IMR-90 (cell line): Measurements from ENCODE around the gene GPRIN3. TPM values are rescaled to one million over a fixed set of nuclear protein-coding genes. Genes with fewer than 3 reads are reported as not detected.

Source experiments
- ATAC-seq: fragments of 200-7000 bp; cut with Tn5 transposase; 2 replicates; pipeline ENCODE4 v1.9.1; 2020; ENCODE audit warnings: low read depth, mild to moderate bottlenecking, moderate library complexity
- BruUV-seq: library from RNA; stranded (reverse); fragments of 400-500 nt; replicated peaks from 2 replicates; lab custom pipeline; 2021; lab: Mats Ljungman, UMichigan
- CTCF ChIA-PET: fragments of 300-600 bp; formaldehyde crosslinking; extraction: SDS; loops from one replicate; lab custom pipeline; 2021; ENCODE audit warnings: antibody characterized with exemption; lab: Yijun Ruan, JAX
- POLR2A ChIA-PET: fragments of 300-600 bp; sonication (Branson Sonifier 250); formaldehyde crosslinking; loops from one replicate; lab custom pipeline; 2022; ENCODE audit warnings: antibody characterized with exemption; ENCODE audit not compliant: unreplicated experiment; lab: Charles Lee
- DNase-seq: peaks from one replicate; pipeline ENCODE4 v3.0.0; 2013
- H2AFZ ChIP-seq: replicated peaks from 2 replicates; pipeline ENCODE3; 2013; ENCODE audit warnings: low read length, mild to moderate bottlenecking; ENCODE audit not compliant: poor library complexity
- H2AK5ac ChIP-seq: 2 replicates; pipeline ENCODE4 v1.6.1; 2013; ENCODE audit warnings: low read depth, low read length, inconsistent platforms
- H2AK9ac ChIP-seq: replicated peaks from 2 replicates; pipeline ENCODE3; 2013; ENCODE audit warnings: mild to moderate bottlenecking, low read depth, low read length, moderate library complexity; ENCODE audit not compliant: poor library complexity
- H2BK120ac ChIP-seq: 2 replicates; pipeline ENCODE4 v1.6.1; 2013; ENCODE audit warnings: low read depth, low read length, inconsistent platforms
- H2BK15ac ChIP-seq: 3 replicates; pipeline ENCODE4 v1.6.1; 2013; ENCODE audit warnings: low read depth, low read length, inconsistent platforms
- H2BK20ac ChIP-seq: 2 replicates; pipeline ENCODE4 v1.6.1; 2013; ENCODE audit warnings: low read depth, mild to moderate bottlenecking, inconsistent platforms, low read length, moderate library complexity
- H2BK5ac ChIP-seq: 2 replicates; pipeline ENCODE4 v1.6.1; 2013; ENCODE audit warnings: mild to moderate bottlenecking, low read depth, low read length, inconsistent platforms; ENCODE audit not compliant: poor library complexity, severe bottlenecking
- H3K14ac ChIP-seq: replicated peaks from 2 replicates; pipeline ENCODE4 v1.6.1; 2013; ENCODE audit warnings: low read depth, low read length, inconsistent platforms
- H3K18ac ChIP-seq: 2 replicates; pipeline ENCODE4 v1.6.1; 2013; ENCODE audit warnings: low read depth, low read length, control low read depth
- H3K23ac ChIP-seq: 2 replicates; pipeline ENCODE4 v1.6.1; 2013; ENCODE audit warnings: low read depth, low read length, inconsistent platforms
- H3K27ac ChIP-seq: 2 replicates; pipeline ENCODE4 v1.5.1; 2013; ENCODE audit warnings: mild to moderate bottlenecking, control low read depth, low read length; ENCODE audit not compliant: insufficient read depth
- H3K27me3 ChIP-seq: 2 replicates; pipeline ENCODE4 v1.6.1; 2013; ENCODE audit warnings: low read length; ENCODE audit not compliant: control insufficient read depth, insufficient read depth
- H3K36me3 ChIP-seq: 2 replicates; pipeline ENCODE4 v1.6.1; 2013; ENCODE audit warnings: low read length, mixed read lengths; ENCODE audit not compliant: control insufficient read depth, insufficient read depth
- H3K4ac ChIP-seq: 2 replicates; pipeline ENCODE4 v1.6.1; 2013; ENCODE audit warnings: low read depth, low read length, inconsistent platforms
- H3K4me1 ChIP-seq: 2 replicates; pipeline ENCODE4 v1.6.1; 2013; ENCODE audit warnings: low read length, mixed read lengths; ENCODE audit not compliant: control insufficient read depth, insufficient read depth
- H3K4me2 ChIP-seq: 2 replicates; pipeline ENCODE4 v1.6.1; 2013; ENCODE audit warnings: low read depth, mild to moderate bottlenecking, control low read depth, low read length, moderate library complexity
- H3K4me3 ChIP-seq: 2 replicates; pipeline ENCODE4 v1.5.1; 2013; ENCODE audit warnings: low read depth, mild to moderate bottlenecking, control low read depth, low read length, moderate library complexity; ENCODE audit not compliant: insufficient read depth
- H3K56ac ChIP-seq: 2 replicates; pipeline ENCODE4 v1.6.1; 2013; ENCODE audit warnings: low read length, inconsistent platforms; ENCODE audit not compliant: insufficient read depth; ENCODE audit errors: extremely low read depth
- H3K79me1 ChIP-seq, 2 experiments: 2 replicates each; pipeline ENCODE4 v1.6.1; 2013; ENCODE audit warnings: low read length in 2 of 2, inconsistent platforms in 1 of 2, low read depth in 1 of 2
- H3K9ac ChIP-seq: 2 replicates; pipeline ENCODE4 v1.6.1; 2013; ENCODE audit warnings: low read depth, low read length, control low read depth
- H3K9me1 ChIP-seq: 2 replicates; pipeline ENCODE4 v1.6.1; 2013; ENCODE audit warnings: low read length, inconsistent platforms; ENCODE audit not compliant: insufficient read depth
- H3K9me3 ChIP-seq: 2 replicates; pipeline ENCODE4 v1.6.1; 2013; ENCODE audit warnings: low read length; ENCODE audit not compliant: control insufficient read depth, insufficient read depth
- H4K20me1 ChIP-seq: 2 replicates; pipeline ENCODE4 v1.6.1; 2013; ENCODE audit warnings: low read length, inconsistent platforms; ENCODE audit not compliant: insufficient read depth
- H4K5ac ChIP-seq: 2 replicates; pipeline ENCODE4 v1.6.1; 2013; ENCODE audit warnings: mild to moderate bottlenecking, low read depth, low read length, control low read depth
- H4K8ac ChIP-seq, 2 experiments: 2 replicates each; pipeline ENCODE4 v1.6.1; 2013; ENCODE audit warnings: low read depth in 2 of 2, low read length in 2 of 2, control low read depth in 1 of 2, inconsistent platforms in 1 of 2
- H4K91ac ChIP-seq: 2 replicates; pipeline ENCODE4 v1.6.1; 2013; ENCODE audit warnings: low read depth, low read length, inconsistent platforms; ENCODE audit not compliant: insufficient read depth
- BHLHE40 ChIP-seq: fragments of 150-350 bp; IDR thresholded peaks from 2 replicates; pipeline ENCODE4 v1.6.1; 2016; ENCODE audit warnings: mild to moderate bottlenecking, low read depth, low read length
- CEBPB ChIP-seq: IDR thresholded peaks from 2 replicates; pipeline ENCODE4 v1.6.1; 2012; ENCODE audit warnings: low read depth, low read length, improper control_type of control experiment
- CHD1 ChIP-seq: IDR thresholded peaks from 2 replicates; pipeline ENCODE4 v1.6.1; 2012; ENCODE audit warnings: low read depth, low read length, improper control_type of control experiment
- FOS ChIP-seq: fragments of 150-350 bp; IDR thresholded peaks from 2 replicates; pipeline ENCODE4 v1.6.1; 2016; ENCODE audit warnings: low read depth, low read length
- MAFK ChIP-seq: IDR thresholded peaks from 2 replicates; pipeline ENCODE4 v1.6.1; 2012; ENCODE audit warnings: low read depth, low read length, improper control_type of control experiment
- MAZ ChIP-seq: IDR thresholded peaks from 2 replicates; pipeline ENCODE4 v1.6.1; 2012; ENCODE audit warnings: low read depth, mild to moderate bottlenecking, low read length, improper control_type of control experiment, moderate library complexity, borderline replicate concordance
- MXI1 ChIP-seq: IDR thresholded peaks from 2 replicates; pipeline ENCODE4 v1.6.1; 2012; ENCODE audit warnings: low read depth, mild to moderate bottlenecking, low read length, moderate library complexity, borderline replicate concordance
- NFE2L2 ChIP-seq: fragments of 150-350 bp; IDR thresholded peaks from 2 replicates; pipeline ENCODE4 v1.6.1; 2016; ENCODE audit warnings: low read depth, mild to moderate bottlenecking, low read length
- POLR2A ChIP-seq: IDR thresholded peaks from 2 replicates; pipeline ENCODE4 v1.6.1; 2012; ENCODE audit warnings: mild to moderate bottlenecking, low read depth, low read length
- RAD21 ChIP-seq: IDR thresholded peaks from 2 replicates; pipeline ENCODE4 v1.6.1; 2012; ENCODE audit warnings: low read length, improper control_type of control experiment
- RCOR1 ChIP-seq: IDR thresholded peaks from 2 replicates; pipeline ENCODE4 v1.6.1; 2012; ENCODE audit warnings: mild to moderate bottlenecking, low read length, improper control_type of control experiment; ENCODE audit not compliant: insufficient replicate concordance
- RFX5 ChIP-seq: IDR thresholded peaks from 2 replicates; pipeline ENCODE4 v1.8.0; 2012; ENCODE audit warnings: low read depth, mild to moderate bottlenecking, low read length, moderate library complexity
- SMC3 ChIP-seq: fragments of 150-350 bp; IDR thresholded peaks from 2 replicates; pipeline ENCODE4 v1.6.1; 2016; ENCODE audit warnings: low read depth, mild to moderate bottlenecking, antibody characterized with exemption, low read length, moderate library complexity
- WGBS, 2 experiments: methylation state at CpG; one replicate each; pipeline versions ENCODE4 v1.1.5 to v1.1.7; 2013; ENCODE audit warnings: missing lambda C conversion rate in 2 of 2; ENCODE audit not compliant: insufficient read length in 1 of 2; ENCODE audit errors: extremely low coverage in 2 of 2; 5-methylcytosine and 5-hydroxymethylcytosine counted together
- dilution Hi-C: fragments of 300-500 bp; cut with HindIII; formaldehyde crosslinking; loops from one replicate; pipeline ENCODE4 v1.14.3; 2018; ENCODE audit warnings: low sequenced_read_pairs; ENCODE audit not compliant: unreplicated experiment
- in situ Hi-C: fragments of 300-500 bp; cut with MboI; formaldehyde crosslinking; loops from 3 replicates; pipeline ENCODE4 v1.14.3; 2019; ENCODE audit warnings: low sequenced_read_pairs, inconsistent platforms, mixed read lengths
- intact Hi-C: fragments of 100-400 bp; cut with micrococcal nuclease; formaldehyde crosslinking; loops from 2 replicates; pipeline ENCODE4 v1.10.0; 2022
- polyA plus RNA-seq, 3 experiments: library from polyadenylated mRNA; depleted of rRNA; stranded (reverse); fragments of >200 nt; gene quantifications; 2 replicates each; pipeline ENCODE4 v1.2.3, GENCODE V29; 2012; ENCODE audit warnings: low replicate concordance in 1 of 3
- total RNA-seq: library from RNA; depleted of rRNA; stranded (reverse); fragments of >200 nt; gene quantifications from 2 replicates; pipeline ENCODE4 v1.2.3, GENCODE V29; 2012
- TF ChIP-seq, protein P1 (sequence below): fragments of 150-350 bp; IDR thresholded peaks from 2 replicates; pipeline ENCODE4 v1.6.1; 2017; ENCODE audit warnings: mild to moderate bottlenecking, antibody characterized with exemption, low read length, low read depth
- TF ChIP-seq, protein P2 (sequence below): fragments of 150-350 bp; IDR thresholded peaks from 2 replicates; pipeline ENCODE4 v1.6.1; 2016; ENCODE audit warnings: low read depth, mild to moderate bottlenecking, low read length, moderate library complexity, borderline replicate concordance
- TF ChIP-seq, protein P3 (sequence below): conservative IDR thresholded peaks from 2 replicates; pipeline ENCODE4 v1.5.1; 2012; ENCODE audit warnings: mild to moderate bottlenecking, low read depth, low read length, improper control_type of control experiment

The GPRIN3 gene
- total and polyA plus RNA-seq, 2 of the 4 experiments (the other 2 are of a cell fraction), result under 0.01 TPM; not detected in 1

- Histone ChIP-seq H2BK15ac (no peak overlapping the region), H2AK5ac (no peak overlapping the region), H3K18ac (no peak overlapping the region), H3K36me3 (no peaks in the 10 kb centered on the region), H3K9me3 (no peaks in the 10 kb centered on the region), H4K91ac (no peak overlapping the region), H3K79me1 (no peaks in the 10 kb centered on the region), H3K4me1 (no peaks in the 10 kb centered on the region), H2AFZ (no peak overlapping the region), H4K20me1 (no peaks in the 10 kb centered on the region), H2BK5ac (no peak overlapping the region), H2BK20ac (no peak overlapping the region), H3K9me1 (no peaks in the 10 kb centered on the region), H2AK9ac (no peak overlapping the region), H3K23ac (no peak overlapping the region), H2BK120ac (no peak overlapping the region), H4K8ac (no peak overlapping the region), H3K4ac (no peak overlapping the region), H3K27ac (no peak overlapping the region), H3K4me3 (no peak overlapping the region), H3K56ac (no peak overlapping the region), H4K5ac (no peak overlapping the region), H3K27me3 (peaks cover 6% of the 10 kb centered on the region; the same call in 1 of the 2 replicates), H3K9ac (no peak overlapping the region), H3K14ac (no peak overlapping the region), H3K4me2 (no peak overlapping the region)
- TF ChIP-seq, protein P1, sequence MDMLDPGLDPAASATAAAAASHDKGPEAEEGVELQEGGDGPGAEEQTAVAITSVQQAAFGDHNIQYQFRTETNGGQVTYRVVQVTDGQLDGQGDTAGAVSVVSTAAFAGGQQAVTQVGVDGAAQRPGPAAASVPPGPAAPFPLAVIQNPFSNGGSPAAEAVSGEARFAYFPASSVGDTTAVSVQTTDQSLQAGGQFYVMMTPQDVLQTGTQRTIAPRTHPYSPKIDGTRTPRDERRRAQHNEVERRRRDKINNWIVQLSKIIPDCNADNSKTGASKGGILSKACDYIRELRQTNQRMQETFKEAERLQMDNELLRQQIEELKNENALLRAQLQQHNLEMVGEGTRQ, result no peak
- no peak for TF ChIP-seq MAFK
- TF ChIP-seq BHLHE40, result no peak
- TF ChIP-seq RCOR1, result no peak
- no peak for TF ChIP-seq CHD1
- no peak for TF ChIP-seq MXI1
- TF ChIP-seq, protein P2, sequence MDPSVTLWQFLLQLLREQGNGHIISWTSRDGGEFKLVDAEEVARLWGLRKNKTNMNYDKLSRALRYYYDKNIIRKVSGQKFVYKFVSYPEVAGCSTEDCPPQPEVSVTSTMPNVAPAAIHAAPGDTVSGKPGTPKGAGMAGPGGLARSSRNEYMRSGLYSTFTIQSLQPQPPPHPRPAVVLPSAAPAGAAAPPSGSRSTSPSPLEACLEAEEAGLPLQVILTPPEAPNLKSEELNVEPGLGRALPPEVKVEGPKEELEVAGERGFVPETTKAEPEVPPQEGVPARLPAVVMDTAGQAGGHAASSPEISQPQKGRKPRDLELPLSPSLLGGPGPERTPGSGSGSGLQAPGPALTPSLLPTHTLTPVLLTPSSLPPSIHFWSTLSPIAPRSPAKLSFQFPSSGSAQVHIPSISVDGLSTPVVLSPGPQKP, result no peak
- no peak for TF ChIP-seq NFE2L2
- TF ChIP-seq RFX5, result no peak
- no peak for TF ChIP-seq RAD21
- TF ChIP-seq CEBPB, result no peak
- no peak for TF ChIP-seq MAZ
- no peak for TF ChIP-seq FOS
- TF ChIP-seq POLR2A, result no peak
- TF ChIP-seq, protein P3, sequence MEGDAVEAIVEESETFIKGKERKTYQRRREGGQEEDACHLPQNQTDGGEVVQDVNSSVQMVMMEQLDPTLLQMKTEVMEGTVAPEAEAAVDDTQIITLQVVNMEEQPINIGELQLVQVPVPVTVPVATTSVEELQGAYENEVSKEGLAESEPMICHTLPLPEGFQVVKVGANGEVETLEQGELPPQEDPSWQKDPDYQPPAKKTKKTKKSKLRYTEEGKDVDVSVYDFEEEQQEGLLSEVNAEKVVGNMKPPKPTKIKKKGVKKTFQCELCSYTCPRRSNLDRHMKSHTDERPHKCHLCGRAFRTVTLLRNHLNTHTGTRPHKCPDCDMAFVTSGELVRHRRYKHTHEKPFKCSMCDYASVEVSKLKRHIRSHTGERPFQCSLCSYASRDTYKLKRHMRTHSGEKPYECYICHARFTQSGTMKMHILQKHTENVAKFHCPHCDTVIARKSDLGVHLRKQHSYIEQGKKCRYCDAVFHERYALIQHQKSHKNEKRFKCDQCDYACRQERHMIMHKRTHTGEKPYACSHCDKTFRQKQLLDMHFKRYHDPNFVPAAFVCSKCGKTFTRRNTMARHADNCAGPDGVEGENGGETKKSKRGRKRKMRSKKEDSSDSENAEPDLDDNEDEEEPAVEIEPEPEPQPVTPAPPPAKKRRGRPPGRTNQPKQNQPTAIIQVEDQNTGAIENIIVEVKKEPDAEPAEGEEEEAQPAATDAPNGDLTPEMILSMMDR, result no peak
- TF ChIP-seq SMC3, result no peak
- intact Hi-C loops (no loop called here), in situ Hi-C loops (loop anchor here (25.0 kb wide), 1 partner anchor 667 kb away; no protein-coding TSS in a partner anchor), dilution Hi-C loops (no loop called here)
- BruUV-seq, result no TSS peak
- ATAC-seq (no peak), DNase-seq (no peak)
- ChIA-PET POLR2A (no interaction called here), CTCF (interaction anchor here (0.6 to 0.9 kb wide), 2 partner anchors 10 to 19 kb away, joined by 3 read pairs; no protein-coding TSS in a partner anchor)
- WGBS, 2 experiments, result no CpG with 5 or more reads among the region's 2 CpGs
These were observed 62.1 kb downstream of the GPRIN3 start for GRCh38 chr4:89245459-89245858.
